Dedifferentiated amniotic fluid mesenchymal stem cell (primary cell): ENCODE results near the gene CLEC4G.

Source experiments
- DNase-seq: peaks from one replicate; pipeline ENCODE4 v3.0.0-alpha.2; 2016; ENCODE audit errors: extremely low spot score

CLEC4G gene

GRCh38 chr19:7729211-7729610 lies 2.7 kb downstream of the CLEC4G start:
- no peak for DNase-seq

DNA sequence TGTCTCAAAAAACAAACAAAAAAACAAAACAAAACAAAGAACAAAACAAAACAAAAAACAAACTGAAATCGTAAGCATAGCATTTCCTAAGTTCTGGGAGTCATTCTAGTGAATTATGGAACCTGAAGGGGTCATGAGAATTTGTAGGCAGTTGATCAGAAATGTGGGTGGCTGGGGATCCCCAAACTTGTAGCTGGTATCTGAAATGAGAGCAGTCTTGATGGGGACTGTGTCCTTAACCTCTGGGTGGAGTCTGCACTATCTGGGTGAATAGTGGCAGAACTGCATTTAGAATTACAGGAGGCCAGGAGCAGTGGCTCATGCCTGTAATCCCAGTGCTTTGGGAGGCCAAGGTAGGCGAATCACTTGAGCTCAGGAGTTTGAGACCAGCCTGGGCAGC lies 6.1 kb downstream of the CLEC4G start:
- DNase-seq: no peak

GRCh38 chr19:7722231-7722651 lies 9.7 kb downstream of the CLEC4G start:
- DNase-seq: no peak

GRCh38 chr19:7720351-7720750 lies 11.6 kb downstream of the CLEC4G start:
- no peak for DNase-seq

DNA sequence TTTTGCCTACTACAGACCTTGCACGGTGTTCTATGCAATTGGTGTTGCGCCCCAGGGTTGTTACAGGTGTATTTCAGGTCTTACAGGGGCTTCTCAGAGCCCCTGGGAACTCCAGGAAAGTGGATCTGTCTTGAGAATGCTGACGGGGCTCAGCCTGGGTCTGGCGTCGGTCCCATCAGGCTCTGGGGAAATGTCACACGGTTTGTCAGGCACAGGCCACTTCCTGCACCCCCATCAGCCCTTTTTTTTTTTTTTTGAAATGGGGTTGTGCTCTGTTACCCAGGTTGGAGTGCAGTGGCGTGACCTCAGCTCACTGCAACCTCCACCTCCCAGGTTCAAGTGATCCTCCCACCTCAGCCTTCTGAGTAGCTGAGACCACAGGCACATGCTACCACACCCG lies 13.2 kb downstream of the CLEC4G start:
- DNase-seq: no peak

GRCh38 chr19:7716762-7717161 lies 15.1 kb downstream of the CLEC4G start:
- DNase-seq: no peak

DNA sequence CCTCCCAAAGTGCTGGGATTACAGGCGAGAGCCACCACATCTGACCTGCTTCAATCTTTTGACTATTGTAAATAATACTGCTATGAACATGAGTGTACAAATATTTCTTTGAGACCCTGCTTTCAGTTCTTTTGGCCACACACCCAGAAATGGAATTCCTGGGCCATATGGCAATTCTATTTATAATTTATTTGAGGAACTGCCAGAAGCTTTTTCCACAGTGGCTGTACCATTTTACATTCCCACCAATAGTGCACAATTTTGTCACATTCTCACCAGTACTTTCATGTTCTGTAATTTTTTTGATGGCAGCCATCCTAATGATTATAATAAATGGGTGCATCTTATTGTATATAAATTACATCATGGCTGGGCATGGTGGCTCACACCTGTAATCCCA lies 16.2 kb downstream of the CLEC4G start:
- no peak for DNase-seq

DNA sequence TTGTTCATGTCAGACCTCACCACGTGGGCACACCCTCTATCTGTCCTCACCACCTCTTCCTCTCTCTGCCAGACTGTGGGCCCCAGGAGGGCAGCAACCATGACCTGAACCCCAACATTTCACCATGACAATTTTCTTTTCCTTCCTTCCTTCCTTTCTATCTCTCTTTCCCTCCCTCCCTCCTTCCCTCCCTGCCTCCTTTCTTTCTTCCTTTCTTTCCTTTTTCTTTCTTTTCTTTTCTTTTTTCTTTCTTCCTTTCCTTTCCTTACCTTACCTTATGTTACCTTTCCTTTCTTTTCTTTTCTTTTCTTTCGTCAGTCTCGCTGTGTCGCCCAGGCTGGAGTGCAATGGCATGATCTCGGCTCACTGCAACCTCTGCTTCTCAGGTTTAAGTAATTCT lies 21.3 kb downstream of the CLEC4G start:
- DNase-seq: no peak

GRCh38 chr19:7709932-7710460 lies 21.9 kb downstream of the CLEC4G start:
- DNase-seq: no peak

GRCh38 chr19:7706955-7707456 lies 24.9 kb downstream of the CLEC4G start:
- no peak for DNase-seq

- no peak for DNase-seq
Observed at GRCh38 chr19:7706188-7706954, 25.5 kb downstream of the CLEC4G start.

GRCh38 chr19:7705387-7706187 lies 26.3 kb downstream of the CLEC4G start:
- no peak for DNase-seq

- no peak for DNase-seq
Observed at GRCh38 chr19:7704280-7705060, 27.4 kb downstream of the CLEC4G start.

- no peak for DNase-seq
Observed at GRCh38 chr19:7703332-7703731, 28.6 kb downstream of the CLEC4G start.

DNA sequence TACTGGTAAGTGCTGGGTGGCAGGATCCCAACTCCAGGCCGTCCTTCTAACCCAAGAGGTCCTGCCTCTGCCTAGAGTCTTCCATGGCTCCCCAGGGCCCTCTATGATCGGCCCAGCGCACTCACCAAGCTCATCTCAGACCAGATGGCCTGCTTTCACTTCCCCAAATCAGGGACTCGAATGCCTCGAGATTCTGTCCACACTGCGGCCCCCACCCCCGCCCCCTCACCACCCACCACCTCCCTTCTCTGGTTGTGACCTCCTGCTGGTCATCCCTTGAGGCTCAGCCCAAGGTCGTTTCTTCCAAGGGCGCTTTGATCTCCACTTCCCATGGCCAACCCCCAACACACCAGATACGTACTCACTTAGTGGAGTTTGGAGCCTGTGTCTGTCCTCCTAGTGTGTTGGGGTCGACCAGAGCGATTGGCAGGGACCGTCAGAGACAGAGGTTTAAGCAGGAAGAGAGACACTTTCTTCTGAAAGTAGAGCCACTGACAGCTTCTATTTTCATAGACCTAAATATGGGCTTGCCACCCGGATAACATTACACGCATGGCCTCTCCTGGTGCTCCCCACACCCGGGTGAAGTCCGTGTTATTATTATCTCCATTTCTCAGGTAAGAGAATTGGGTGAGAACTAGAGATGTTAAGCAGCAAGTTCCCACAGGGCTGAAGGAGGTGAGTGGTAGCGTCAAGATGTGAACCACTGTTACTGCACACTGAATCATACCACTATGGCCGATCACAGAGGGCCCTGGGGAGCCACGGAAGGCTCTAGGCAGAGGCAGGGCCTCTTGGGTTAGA lies 30.1 kb downstream of the CLEC4G start, which contains the start of gene FCER2:
FCER2 (minus strand) TSS at position 478 of the 804 bp plus-strand sequence. CDS start 2,371 bp downstream, outside the sequence.
- no peak for DNase-seq

GRCh38 chr19:7701049-7701653 lies 30.8 kb downstream of the CLEC4G start:
- no peak for DNase-seq

DNA sequence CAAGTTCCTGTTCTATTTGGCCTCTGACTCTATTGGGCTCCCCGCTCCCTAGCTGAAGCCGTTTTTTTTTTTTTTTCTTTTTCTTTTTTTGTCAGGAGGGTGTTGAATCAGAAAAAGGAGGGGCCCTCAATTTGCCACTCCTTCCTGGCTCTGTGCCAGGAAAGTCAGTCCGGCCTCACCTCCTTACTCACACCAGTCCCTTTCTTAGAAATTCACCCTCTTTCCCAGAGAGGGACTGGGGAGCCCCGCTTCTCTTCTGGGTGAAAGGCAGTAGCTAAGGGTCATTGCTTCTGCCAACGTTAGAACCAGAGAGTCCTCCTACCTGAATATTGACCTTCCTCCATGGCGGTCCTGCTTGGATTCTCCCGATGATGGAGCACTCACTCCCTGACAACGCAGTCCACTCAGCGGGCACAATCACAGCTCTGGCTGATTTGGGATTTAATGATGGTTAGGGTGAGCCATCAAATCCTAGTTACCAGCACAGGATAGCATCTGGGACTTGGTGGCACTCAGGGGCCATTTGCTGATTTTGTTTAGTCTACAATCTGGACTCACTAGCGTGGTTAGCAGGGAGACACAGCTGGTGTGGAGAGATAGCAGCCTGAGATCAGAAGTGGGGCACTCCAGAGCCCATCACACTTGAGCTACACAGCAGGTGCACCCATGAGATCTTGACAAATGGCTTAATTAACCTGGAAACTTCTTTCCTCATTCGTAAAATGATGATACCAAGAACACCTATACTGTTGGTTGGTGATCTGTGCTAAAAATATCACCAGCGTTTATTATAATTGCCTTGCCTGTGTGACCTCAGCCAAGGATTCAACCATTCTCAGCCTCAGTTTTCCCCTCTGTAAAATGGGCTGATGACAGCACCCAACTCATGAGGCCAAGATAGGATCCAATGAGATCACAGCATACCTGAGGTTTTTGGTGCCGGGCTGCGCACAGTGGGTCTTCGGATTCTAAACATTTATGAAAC lies 32.2 kb downstream of the CLEC4G start:
- no peak for DNase-seq

GRCh38 chr19:7699003-7699402 lies 32.9 kb downstream of the CLEC4G start:
- DNase-seq: no peak

DNA sequence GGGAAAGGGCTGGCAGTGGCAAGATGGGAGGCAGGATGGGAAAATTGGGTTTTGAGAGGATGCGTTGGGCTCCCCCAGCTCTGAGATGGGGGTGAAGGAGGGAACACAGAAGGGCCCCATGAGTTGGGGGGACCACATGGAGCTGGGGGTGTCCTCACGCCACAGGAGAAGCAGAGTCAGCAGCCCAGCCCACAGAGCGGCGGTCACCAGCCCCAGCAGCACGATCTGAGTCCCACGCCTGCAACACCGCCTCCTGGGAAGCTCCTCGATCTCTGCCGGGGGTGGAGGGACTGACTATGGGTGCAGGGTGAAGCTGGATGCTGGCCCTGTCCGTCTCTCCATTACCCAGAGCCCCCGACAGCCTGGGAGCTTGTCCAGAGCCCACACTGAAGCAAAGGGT lies 33.3 kb downstream of the CLEC4G start:
- no peak for DNase-seq
